HG03097 (cell line): Measurements from ENCODE around the gene DSE.

Source experiments
- ATAC-seq: cut with Tn5 transposase; IDR thresholded peaks from one replicate; pipeline ENCODE4 v1.9.1; 2021; ENCODE audit not compliant: unreplicated experiment, low FRiP score

Gene DSE

GRCh38 chr6:116465246-116465645, 94.5 kb downstream of the DSE start:
- ATAC-seq: no peak

GRCh38 chr6:116467096-116467495, 96.3 kb downstream of the DSE start:
- no peak for ATAC-seq

- ATAC-seq: no peak
These were observed 96.8 kb downstream of the DSE start for GRCh38 chr6:116467514-116467913.

- no peak for ATAC-seq
These were observed 97.5 kb downstream of the DSE start for GRCh38 chr6:116468293-116468692.

GRCh38 chr6:116471531-116471930, 100.8 kb downstream of the DSE start:
- no peak for ATAC-seq

GRCh38 chr6:116472706-116473105, 102.0 kb downstream of the DSE start:
- ATAC-seq: no peak

- ATAC-seq: no peak
These were observed 104.4 kb downstream of the DSE start for GRCh38 chr6:116475141-116475540.

- ATAC-seq: peak; percentile 100
These were observed 105.4 kb downstream of the DSE start for GRCh38 chr6:116476002-116476678.

GRCh38 chr6:116482780-116483179, 112.0 kb downstream of the DSE start:
- ATAC-seq: no peak

GRCh38 chr6:116483616-116484015, 112.9 kb downstream of the DSE start:
- ATAC-seq: no peak

- no peak for ATAC-seq
These were observed 114.9 kb downstream of the DSE start for GRCh38 chr6:116485559-116486184.

GRCh38 chr6:116491610-116492330, 121.0 kb downstream of the DSE start:
- ATAC-seq: no peak

- no peak for ATAC-seq
These were observed 121.8 kb downstream of the DSE start for GRCh38 chr6:116492331-116493067.
